GM21723 (cell line): ENCODE data around the gene TMA7B.
A peak's percentile ranks its signal among the peaks of the same experiment; 100 is the strongest.
"Not testable (repeated sequence)": the region's sequence is repeated elsewhere in the genome, so short reads cannot be mapped to it uniquely, and the experiment has no call there.

Source experiments
- ATAC-seq: cut with Tn5 transposase; IDR thresholded peaks from one replicate; pipeline ENCODE4 v1.9.1; 2021; ENCODE audit warnings: mild to moderate bottlenecking, moderate library complexity; ENCODE audit not compliant: unreplicated experiment

The TMA7B gene

GRCh38 chr22:39951603-39952293 lies 8.4 kb upstream of the TMA7B start:
- not testable (repeated sequence) for ATAC-seq

GRCh38 chr22:39952347-39952746 lies 7.8 kb upstream of the TMA7B start:
- no peak for ATAC-seq

GRCh38 chr22:39953101-39953500 lies 7.1 kb upstream of the TMA7B start:
- ATAC-seq, result no peak

- no peak for ATAC-seq
Observed at GRCh38 chr22:39954584-39955055, 5.6 kb upstream of the TMA7B start.

GRCh38 chr22:39955675-39956074 lies 4.5 kb upstream of the TMA7B start:
- no peak for ATAC-seq

- ATAC-seq, result no peak
Observed at GRCh38 chr22:39956932-39957664, 3.1 kb upstream of the TMA7B start.

GRCh38 chr22:39958009-39958711 lies 2.0 kb upstream of the TMA7B start:
- no peak for ATAC-seq

GRCh38 chr22:39958949-39959639 lies 1.1 kb upstream of the TMA7B start:
- no peak for ATAC-seq

GRCh38 chr22:39960791-39961746 lies 872 bp downstream of the TMA7B start:
- peak; percentile 82 for ATAC-seq

- ATAC-seq, result no peak
Observed at GRCh38 chr22:39962071-39962470, 1.9 kb downstream of the TMA7B start.

- ATAC-seq, result no peak
Observed at GRCh38 chr22:39965748-39966147, 5.6 kb downstream of the TMA7B start.

- no peak for ATAC-seq
Observed at GRCh38 chr22:39966470-39966869, 6.3 kb downstream of the TMA7B start.

- no peak for ATAC-seq
Observed at GRCh38 chr22:39967103-39967829, 7.1 kb downstream of the TMA7B start.

GRCh38 chr22:39967996-39968972 lies 8.1 kb downstream of the TMA7B start:
- ATAC-seq, result no peak

- no peak for ATAC-seq
Observed at GRCh38 chr22:39970742-39971141, 10.5 kb downstream of the TMA7B start.

GRCh38 chr22:39972641-39973040 lies 12.4 kb downstream of the TMA7B start:
- no peak for ATAC-seq

- ATAC-seq, result no peak
Observed at GRCh38 chr22:39973656-39974055, 13.5 kb downstream of the TMA7B start.

- ATAC-seq, result no peak
Observed at GRCh38 chr22:39974065-39974464, 13.9 kb downstream of the TMA7B start.
